PC-3 (cell line): ENCODE measurements around the gene CATSPERE. TPM values are rescaled to one million over a fixed set of nuclear protein-coding genes. Genes with fewer than 3 reads are reported as not detected.

ENCODE experiments used
- ATAC-seq: fragments of 200-7000 bp; cut with Tn5 transposase; 2 replicates; pipeline ENCODE4 v1.9.1; 2020; ENCODE audit warnings: mild to moderate bottlenecking, moderate library complexity
- BruUV-seq: library from RNA; stranded (reverse); fragments of 400-500 nt; replicated peaks from 2 replicates; lab custom pipeline; 2021; lab: Mats Ljungman, UMichigan
- CTCF ChIA-PET: fragments of 300-600 bp; sonication (Branson Sonifier 250); formaldehyde crosslinking; loops from one replicate; lab custom pipeline; 2022; ENCODE audit warnings: antibody characterized with exemption; lab: Charles Lee
- POLR2A ChIA-PET: fragments of 300-600 bp; sonication (Branson Sonifier 250); formaldehyde crosslinking; loops from one replicate; lab custom pipeline; 2022; ENCODE audit warnings: antibody characterized with exemption; ENCODE audit not compliant: unreplicated experiment; lab: Charles Lee
- DNase-seq: peaks from one replicate; pipeline ENCODE4 v3.0.0-alpha.2; 2015
- H2AFZ ChIP-seq: fragments of 300-600 bp; sonication (generic); 2 replicates; pipeline ENCODE4 v1.6.0; 2016; ENCODE audit warnings: antibody characterized with exemption, low read length
- H3F3A ChIP-seq: fragments of 300-600 bp; sonication (generic); one replicate; pipeline ENCODE4 v1.6.0; 2017; ENCODE audit warnings: antibody characterized with exemption, low read length, control low read depth, mild to moderate bottlenecking; ENCODE audit not compliant: unreplicated experiment
- H3K27ac ChIP-seq: fragments of 300-600 bp; sonication (generic); 2 replicates; pipeline ENCODE4 v1.5.1; 2016; ENCODE audit warnings: mild to moderate bottlenecking, low read length
- H3K27me3 ChIP-seq: fragments of 300-600 bp; sonication (generic); 2 replicates; pipeline ENCODE4 v1.6.1; 2016; ENCODE audit warnings: low read length, mixed read lengths
- H3K36me3 ChIP-seq: fragments of 300-600 bp; sonication (generic); 2 replicates; pipeline ENCODE4 v1.6.1; 2016; ENCODE audit warnings: low read depth, mixed run types, low read length, mixed read lengths
- H3K4me1 ChIP-seq: fragments of 300-600 bp; sonication (generic); 2 replicates; pipeline ENCODE4 v1.5.1; 2016; ENCODE audit warnings: low read length; ENCODE audit not compliant: insufficient read depth
- H3K4me2 ChIP-seq: fragments of 300-600 bp; sonication (generic); 2 replicates; pipeline ENCODE4 v1.6.0; 2016; ENCODE audit warnings: low read length
- H3K4me3 ChIP-seq: fragments of 300-600 bp; sonication (generic); 2 replicates; pipeline ENCODE4 v1.5.1; 2016; ENCODE audit warnings: mild to moderate bottlenecking, low read length, mixed read lengths
- H3K79me2 ChIP-seq: fragments of 300-600 bp; sonication (generic); 2 replicates; pipeline ENCODE4 v1.6.1; 2017; ENCODE audit warnings: low read length, mixed read lengths
- H3K9ac ChIP-seq: fragments of 300-600 bp; sonication (generic); 2 replicates; pipeline ENCODE4 v1.6.0; 2016; ENCODE audit warnings: mild to moderate bottlenecking, low read length
- H3K9me2 ChIP-seq: fragments of 300-600 bp; sonication (generic); replicated peaks from 2 replicates; pipeline ENCODE4 v1.6.1; 2016; ENCODE audit warnings: mixed run types, low read length, mixed read lengths
- H3K9me3 ChIP-seq: fragments of 300-600 bp; sonication (generic); 2 replicates; pipeline ENCODE4 v1.6.1; 2016; ENCODE audit warnings: low read length, mixed read lengths
- H4K20me1 ChIP-seq: fragments of 300-600 bp; sonication (generic); 2 replicates; pipeline ENCODE4 v1.6.1; 2016; ENCODE audit warnings: low read length, mixed read lengths
- EZH2 ChIP-seq: fragments of 300-600 bp; sonication (generic); IDR thresholded peaks from one replicate; pipeline ENCODE4 v1.6.1; 2017; ENCODE audit warnings: antibody characterized with exemption, mild to moderate bottlenecking, low read length; ENCODE audit not compliant: unreplicated experiment
- EZH2phosphoT487 ChIP-seq: fragments of 300-600 bp; sonication (generic); IDR thresholded peaks from 2 replicates; pipeline ENCODE4 v1.6.1; 2018; ENCODE audit warnings: mild to moderate bottlenecking, antibody characterized with exemption, low read length, borderline replicate concordance
- intact Hi-C: fragments of 100-400 bp; cut with micrococcal nuclease; formaldehyde crosslinking; loops from 2 replicates; pipeline ENCODE4 v1.9.0; 2023
- total RNA-seq: library from RNA; depleted of rRNA; stranded (reverse); fragments of >200 nt; gene quantifications from 2 replicates; pipeline ENCODE4 v1.2.3, GENCODE V29; 2014
- TF ChIP-seq, protein P1 (sequence below): fragments of 300-600 bp; sonication (generic); conservative IDR thresholded peaks from 2 replicates; pipeline ENCODE4 v1.5.1; 2017; ENCODE audit warnings: antibody characterized with exemption, low read depth, mild to moderate bottlenecking, low read length

The CATSPERE gene
- total RNA-seq, 1 experiment from 2014 or later: not detected

DNA sequence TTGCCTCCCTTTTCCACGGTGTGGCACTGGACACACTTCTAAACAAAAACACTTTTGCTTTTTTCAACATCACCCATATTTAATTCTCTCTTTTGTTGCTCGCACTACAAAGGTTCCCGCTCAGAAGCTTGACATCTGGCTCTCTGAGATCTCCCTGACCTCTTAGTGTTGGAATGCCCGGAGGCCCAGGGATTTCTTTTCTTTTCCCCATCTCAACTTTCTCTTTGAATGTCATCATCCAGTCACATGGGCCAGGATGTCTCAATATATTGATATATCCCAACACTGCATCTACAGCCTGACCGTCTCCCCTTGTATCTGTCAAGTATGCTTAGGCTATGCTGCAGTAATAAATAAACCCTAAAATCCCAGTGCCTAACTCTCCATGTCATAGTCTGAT is 137.5 kb downstream of the CATSPERE start:
- no peak for ATAC-seq
- no peaks in the 10 kb centered on the region for H3K79me2 ChIP-seq
- H3K9me3 ChIP-seq: no peaks in the 10 kb centered on the region
- H2AFZ ChIP-seq: no peak overlapping the region
- H3K9ac ChIP-seq: no peak overlapping the region
- H3K27me3 ChIP-seq: no peaks in the 10 kb centered on the region
- H3K9me2 ChIP-seq: no peaks in the 10 kb centered on the region
- peaks cover 13% of the 10 kb centered on the region for H3K4me1 ChIP-seq
- POLR2A ChIA-PET: no interaction called here
- H3K36me3 ChIP-seq: no peaks in the 10 kb centered on the region
- H4K20me1 ChIP-seq: no peaks in the 10 kb centered on the region
- CTCF ChIA-PET: no interaction called here
- DNase-seq: no peak
- no peak overlapping the region for H3K27ac ChIP-seq
- no TSS peak for BruUV-seq
- no peak overlapping the region for H3K4me3 ChIP-seq
- H3F3A ChIP-seq: peaks cover 3% of the 10 kb centered on the region
- intact Hi-C loops: loop anchor here (1.0 kb wide), 1 partner anchor 46 kb away; no protein-coding TSS in a partner anchor
- H3K4me2 ChIP-seq: no peak overlapping the region
- TF ChIP-seq EZH2 (no peak), EZH2phosphoT487 (no peak)
- TF ChIP-seq, protein P1, sequence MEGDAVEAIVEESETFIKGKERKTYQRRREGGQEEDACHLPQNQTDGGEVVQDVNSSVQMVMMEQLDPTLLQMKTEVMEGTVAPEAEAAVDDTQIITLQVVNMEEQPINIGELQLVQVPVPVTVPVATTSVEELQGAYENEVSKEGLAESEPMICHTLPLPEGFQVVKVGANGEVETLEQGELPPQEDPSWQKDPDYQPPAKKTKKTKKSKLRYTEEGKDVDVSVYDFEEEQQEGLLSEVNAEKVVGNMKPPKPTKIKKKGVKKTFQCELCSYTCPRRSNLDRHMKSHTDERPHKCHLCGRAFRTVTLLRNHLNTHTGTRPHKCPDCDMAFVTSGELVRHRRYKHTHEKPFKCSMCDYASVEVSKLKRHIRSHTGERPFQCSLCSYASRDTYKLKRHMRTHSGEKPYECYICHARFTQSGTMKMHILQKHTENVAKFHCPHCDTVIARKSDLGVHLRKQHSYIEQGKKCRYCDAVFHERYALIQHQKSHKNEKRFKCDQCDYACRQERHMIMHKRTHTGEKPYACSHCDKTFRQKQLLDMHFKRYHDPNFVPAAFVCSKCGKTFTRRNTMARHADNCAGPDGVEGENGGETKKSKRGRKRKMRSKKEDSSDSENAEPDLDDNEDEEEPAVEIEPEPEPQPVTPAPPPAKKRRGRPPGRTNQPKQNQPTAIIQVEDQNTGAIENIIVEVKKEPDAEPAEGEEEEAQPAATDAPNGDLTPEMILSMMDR: no peak

GRCh38 chr1:244599937-244600350 is 138.9 kb downstream of the CATSPERE start:
- H3K4me1 ChIP-seq: peaks cover 13% of the 10 kb centered on the region
- peak overlapping the region; percentile 73 for H2AFZ ChIP-seq
- no peaks in the 10 kb centered on the region for H3K36me3 ChIP-seq
- DNase-seq: peak; percentile 98
- H3K27ac ChIP-seq: peak overlapping the region; percentile 55
- H3K27me3 ChIP-seq: no peaks in the 10 kb centered on the region
- no peaks in the 10 kb centered on the region for H4K20me1 ChIP-seq
- peak; percentile 95 for ATAC-seq
- no peaks in the 10 kb centered on the region for H3K9me2 ChIP-seq
- ChIA-PET POLR2A (interaction anchor here (0.5 to 1.1 kb wide), 4 partner anchors 236 to 641 kb away, joined by 3 to 9 read pairs (median 4); no protein-coding TSS in a partner anchor), CTCF (interaction anchor here (0.6 to 1.5 kb wide), 4 partner anchors 187 to 297 kb away, joined by 3 to 7 read pairs (median 4); no protein-coding TSS in a partner anchor)
- no peak for TF ChIP-seq EZH2
- TF ChIP-seq, protein P1: no peak
- TF ChIP-seq EZH2phosphoT487: no peak
- peak overlapping the region; percentile 51 for H3K9ac ChIP-seq
- peak overlapping the region; percentile 65 for H3K4me3 ChIP-seq
- peaks cover 3% of the 10 kb centered on the region for H3F3A ChIP-seq
- peak overlapping the region; percentile 88 for H3K4me2 ChIP-seq
- intact Hi-C loops: loop anchor here (1.0 to 5.0 kb wide), 4 partner anchors 48 to 372 kb away; partner anchors contain the start of gene ADSS2
- no peaks in the 10 kb centered on the region for H3K9me3 ChIP-seq
- no TSS peak for BruUV-seq
- no peaks in the 10 kb centered on the region for H3K79me2 ChIP-seq

- no TSS peak for BruUV-seq
- CTCF ChIA-PET: no interaction called here
These were observed 140.3 kb downstream of the CATSPERE start for GRCh38 chr1:244601336-244601735.

More at GRCh38 chr1:244601336-244601735, 140.3 kb downstream of the CATSPERE start:
- peaks cover 3% of the 10 kb centered on the region for H3F3A ChIP-seq
- POLR2A ChIA-PET: no interaction called here
- no peak overlapping the region for H3K4me3 ChIP-seq
- H3K9me2 ChIP-seq: no peaks in the 10 kb centered on the region
- no peak overlapping the region for H3K9ac ChIP-seq
- DNase-seq: no peak
- no peak for ATAC-seq
- intact Hi-C loops: loop anchor here (5.0 kb wide), 2 partner anchors 149 to 371 kb away; partner anchors contain the start of gene ADSS2
- H3K36me3 ChIP-seq: no peaks in the 10 kb centered on the region
- H3K4me2 ChIP-seq: no peak overlapping the region
- no peaks in the 10 kb centered on the region for H4K20me1 ChIP-seq
- no peak overlapping the region for H3K27ac ChIP-seq
- no peak for TF ChIP-seq EZH2
- TF ChIP-seq EZH2phosphoT487: no peak
- TF ChIP-seq, protein P1: no peak
- peaks cover 13% of the 10 kb centered on the region for H3K4me1 ChIP-seq
- no peaks in the 10 kb centered on the region for H3K79me2 ChIP-seq
- no peaks in the 10 kb centered on the region for H3K9me3 ChIP-seq
- H3K27me3 ChIP-seq: no peaks in the 10 kb centered on the region
- H2AFZ ChIP-seq: no peak overlapping the region
